ENCODE data around the gene LRSAM1.

LRSAM1 gene

GRCh38 chr9:127534250-127534906 is 83.1 kb downstream of the LRSAM1 start:
- DNase-seq (ENCODE audit: low read depth), result no peak

GRCh38 chr9:127534931-127535330 is 83.6 kb downstream of the LRSAM1 start:
- no peak for DNase-seq (ENCODE audit: low read depth)

- no peak for DNase-seq (ENCODE audit: low read depth)
Observed at GRCh38 chr9:127535396-127535795, 84.1 kb downstream of the LRSAM1 start.

GRCh38 chr9:127535834-127536233 is 84.5 kb downstream of the LRSAM1 start:
- DNase-seq (ENCODE audit: low read depth), result no peak

GRCh38 chr9:127536499-127536898 is 85.2 kb downstream of the LRSAM1 start:
- DNase-seq (ENCODE audit: low read depth), result no peak

GRCh38 chr9:127537014-127537413 is 85.7 kb downstream of the LRSAM1 start:
- DNase-seq (ENCODE audit: low read depth), result no peak

- no peak for DNase-seq (ENCODE audit: low read depth)
Observed at GRCh38 chr9:127537792-127538191, 86.5 kb downstream of the LRSAM1 start.

GRCh38 chr9:127538849-127539258 is 87.5 kb downstream of the LRSAM1 start:
- DNase-seq (ENCODE audit: low read depth), result no peak

GRCh38 chr9:127539259-127539981 is 88.1 kb downstream of the LRSAM1 start:
- DNase-seq (ENCODE audit: low read depth), result no peak

GRCh38 chr9:127539982-127540663 is 88.8 kb downstream of the LRSAM1 start:
- DNase-seq (ENCODE audit: low read depth), result no peak

GRCh38 chr9:127540664-127541041 is 89.3 kb downstream of the LRSAM1 start:
- no peak for DNase-seq (ENCODE audit: low read depth)

- DNase-seq (ENCODE audit: low read depth), result no peak
Observed at GRCh38 chr9:127541176-127541575, 89.9 kb downstream of the LRSAM1 start.

GRCh38 chr9:127541865-127542264 is 90.6 kb downstream of the LRSAM1 start:
- DNase-seq (ENCODE audit: low read depth), result no peak

- DNase-seq (ENCODE audit: low read depth), result no peak
Observed at GRCh38 chr9:127543221-127543620, 91.9 kb downstream of the LRSAM1 start.

- no peak for DNase-seq (ENCODE audit: low read depth)
Observed at GRCh38 chr9:127543973-127544533, 92.7 kb downstream of the LRSAM1 start.

- DNase-seq (ENCODE audit: low read depth), result no peak
Observed at GRCh38 chr9:127545196-127546124, 94.2 kb downstream of the LRSAM1 start.

GRCh38 chr9:127546125-127546832 is 95.0 kb downstream of the LRSAM1 start:
- DNase-seq (ENCODE audit: low read depth), result no peak

GRCh38 chr9:127548352-127548881 is 97.1 kb downstream of the LRSAM1 start:
- no peak for DNase-seq (ENCODE audit: low read depth)

GRCh38 chr9:127549218-127549617 is 97.9 kb downstream of the LRSAM1 start:
- no peak for DNase-seq (ENCODE audit: low read depth)

GRCh38 chr9:127549751-127550150 is 98.4 kb downstream of the LRSAM1 start:
- DNase-seq (ENCODE audit: low read depth), result no peak

GRCh38 chr9:127550282-127550681 is 99.0 kb downstream of the LRSAM1 start:
- DNase-seq (ENCODE audit: low read depth), result no peak
